HUES6 (cell line): ENCODE data around the gene VANGL1.

Experiments used
- H3K27ac ChIP-seq: 2 replicates; pipeline ENCODE4 v1.7.0; 2013; ENCODE audit warnings: low read depth, mild to moderate bottlenecking, low read length, inconsistent platforms
- H3K27me3 ChIP-seq: 2 replicates; pipeline ENCODE4 v1.6.1; 2013; ENCODE audit warnings: low read length; ENCODE audit not compliant: control insufficient read depth, insufficient read depth
- H3K36me3 ChIP-seq: 2 replicates; pipeline ENCODE4 v1.6.1; 2013; ENCODE audit warnings: low read length; ENCODE audit not compliant: control insufficient read depth, insufficient read depth
- H3K4me1 ChIP-seq: 2 replicates; pipeline ENCODE4 v1.6.1; 2013; ENCODE audit warnings: low read length; ENCODE audit not compliant: control insufficient read depth, insufficient read depth
- H3K4me3 ChIP-seq: 2 replicates; pipeline ENCODE4 v1.5.1; 2013; ENCODE audit warnings: low read depth, low read length
- H3K9ac ChIP-seq: one replicate; pipeline ENCODE4 v1.6.1; 2013; ENCODE audit warnings: mild to moderate bottlenecking, low read length
- H3K9me3 ChIP-seq: 2 replicates; pipeline ENCODE4 v1.6.1; 2013; ENCODE audit warnings: low read depth, low read length; ENCODE audit not compliant: control insufficient read depth, insufficient read depth

VANGL1 gene

GRCh38 chr1:115654125-115654524, 12.4 kb downstream of the VANGL1 start:
- Histone ChIP-seq H3K9ac (no peak overlapping the region), H3K9me3 (no peaks in the 10 kb centered on the region), H3K36me3 (peaks cover 42% of the 10 kb centered on the region), H3K4me3 (no peak overlapping the region), H3K27me3 (no peaks in the 10 kb centered on the region), H3K4me1 (peaks cover 50% of the 10 kb centered on the region), H3K27ac (no peak overlapping the region)

GRCh38 chr1:115654663-115655305, 13.0 kb downstream of the VANGL1 start:
- peak overlapping the region; percentile 11 for H3K9ac ChIP-seq
- H3K27me3 ChIP-seq, result no peaks in the 10 kb centered on the region
- no peaks in the 10 kb centered on the region for H3K9me3 ChIP-seq
- no peak overlapping the region for H3K27ac ChIP-seq
- no peak overlapping the region for H3K4me3 ChIP-seq
- H3K36me3 ChIP-seq, result peaks cover 49% of the 10 kb centered on the region
- peaks cover 46% of the 10 kb centered on the region for H3K4me1 ChIP-seq

GRCh38 chr1:115655306-115655663, 13.5 kb downstream of the VANGL1 start:
- Histone ChIP-seq H3K4me3 (no peak overlapping the region), H3K27ac (no peak overlapping the region), H3K27me3 (no peaks in the 10 kb centered on the region), H3K9me3 (no peaks in the 10 kb centered on the region), H3K4me1 (peaks cover 44% of the 10 kb centered on the region), H3K9ac (peak overlapping the region; percentile 11), H3K36me3 (peaks cover 52% of the 10 kb centered on the region)

- H3K9me3 ChIP-seq, result no peaks in the 10 kb centered on the region
- no peak overlapping the region for H3K27ac ChIP-seq
- H3K27me3 ChIP-seq, result no peaks in the 10 kb centered on the region
- H3K9ac ChIP-seq, result no peak overlapping the region
- peaks cover 58% of the 10 kb centered on the region for H3K36me3 ChIP-seq
- peaks cover 38% of the 10 kb centered on the region for H3K4me1 ChIP-seq
- H3K4me3 ChIP-seq, result no peak overlapping the region
These were observed 14.1 kb downstream of the VANGL1 start for GRCh38 chr1:115655916-115656315.

- Histone ChIP-seq H3K4me1 (peaks cover 32% of the 10 kb centered on the region), H3K27me3 (no peaks in the 10 kb centered on the region), H3K36me3 (peaks cover 58% of the 10 kb centered on the region), H3K27ac (no peak overlapping the region), H3K9me3 (no peaks in the 10 kb centered on the region), H3K9ac (no peak overlapping the region), H3K4me3 (no peak overlapping the region)
These were observed 14.8 kb downstream of the VANGL1 start for GRCh38 chr1:115656461-115657077.

- Histone ChIP-seq H3K27ac (no peak overlapping the region), H3K9ac (no peak overlapping the region), H3K4me3 (no peak overlapping the region), H3K4me1 (peaks cover 26% of the 10 kb centered on the region), H3K36me3 (peaks cover 57% of the 10 kb centered on the region), H3K27me3 (no peaks in the 10 kb centered on the region), H3K9me3 (no peaks in the 10 kb centered on the region)
These were observed 16.9 kb downstream of the VANGL1 start for GRCh38 chr1:115658646-115659045.

GRCh38 chr1:115660151-115660550, 18.4 kb downstream of the VANGL1 start:
- H3K4me1 ChIP-seq, result peaks cover 12% of the 10 kb centered on the region
- H3K27ac ChIP-seq, result peak overlapping the region; percentile 51; the same call in 1 of the 2 replicates
- peaks cover 68% of the 10 kb centered on the region for H3K36me3 ChIP-seq
- no peaks in the 10 kb centered on the region for H3K9me3 ChIP-seq
- H3K9ac ChIP-seq, result no peak overlapping the region
- no peaks in the 10 kb centered on the region for H3K27me3 ChIP-seq
- H3K4me3 ChIP-seq, result no peak overlapping the region

GRCh38 chr1:115661157-115661556, 19.4 kb downstream of the VANGL1 start:
- H3K4me3 ChIP-seq, result no peak overlapping the region
- peaks cover 70% of the 10 kb centered on the region for H3K36me3 ChIP-seq
- H3K27me3 ChIP-seq, result no peaks in the 10 kb centered on the region
- no peaks in the 10 kb centered on the region for H3K9me3 ChIP-seq
- H3K9ac ChIP-seq, result no peak overlapping the region
- no peak overlapping the region for H3K27ac ChIP-seq
- peaks cover 6% of the 10 kb centered on the region; the same call in 1 of the 2 replicates for H3K4me1 ChIP-seq

GRCh38 chr1:115665319-115666096, 23.7 kb downstream of the VANGL1 start:
- H3K36me3 ChIP-seq, result peaks cover 78% of the 10 kb centered on the region
- no peaks in the 10 kb centered on the region for H3K4me1 ChIP-seq
- peaks cover 7% of the 10 kb centered on the region; the same call in 1 of the 2 replicates for H3K9me3 ChIP-seq
- no peak overlapping the region for H3K9ac ChIP-seq
- no peak overlapping the region for H3K4me3 ChIP-seq
- no peaks in the 10 kb centered on the region for H3K27me3 ChIP-seq
- H3K27ac ChIP-seq, result no peak overlapping the region

- Histone ChIP-seq H3K36me3 (peaks cover 78% of the 10 kb centered on the region), H3K27ac (no peak overlapping the region), H3K9ac (no peak overlapping the region), H3K4me1 (no peaks in the 10 kb centered on the region; the same call in 1 of the 2 replicates), H3K4me3 (no peak overlapping the region), H3K9me3 (peaks cover 7% of the 10 kb centered on the region; the same call in 1 of the 2 replicates), H3K27me3 (no peaks in the 10 kb centered on the region)
These were observed 24.4 kb downstream of the VANGL1 start for GRCh38 chr1:115666206-115666605.

GRCh38 chr1:115666702-115667101, 24.9 kb downstream of the VANGL1 start:
- Histone ChIP-seq H3K9ac (no peak overlapping the region), H3K27me3 (no peaks in the 10 kb centered on the region), H3K27ac (no peak overlapping the region), H3K36me3 (peaks cover 83% of the 10 kb centered on the region), H3K4me3 (no peak overlapping the region), H3K4me1 (peaks cover 2% of the 10 kb centered on the region; the same call in 1 of the 2 replicates), H3K9me3 (peaks cover 7% of the 10 kb centered on the region; the same call in 1 of the 2 replicates)
